Activated gamma-delta T cell (primary cell): Measurements from ENCODE around the gene CPTP.

Experiments used
- DNase-seq: peaks from one replicate; lab custom pipeline; 2025; lab: John Stamatoyannopoulos, UW

The CPTP gene

DNA sequence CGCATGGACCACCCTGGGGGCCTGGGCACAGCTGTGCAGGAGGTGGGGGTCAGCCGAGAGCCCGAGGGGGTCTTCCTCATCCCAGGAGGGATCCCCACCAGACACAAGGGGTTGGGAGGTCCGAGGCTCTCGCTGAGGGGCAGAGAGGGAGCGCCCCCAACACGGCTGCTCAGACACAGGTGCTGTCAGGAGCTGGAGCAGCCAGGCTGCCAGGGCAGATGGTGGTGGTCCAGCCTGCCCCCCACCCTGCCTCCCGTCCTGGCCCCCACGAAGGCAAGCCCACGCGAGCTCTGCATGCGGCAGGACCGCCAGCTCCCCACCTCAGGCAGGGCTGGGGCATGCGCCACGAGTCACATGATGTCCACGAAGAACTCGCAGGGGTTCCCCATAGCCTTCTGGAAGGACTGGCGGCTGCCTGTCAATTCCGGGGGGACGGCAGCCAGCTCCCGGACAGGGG, 11.2 kb downstream of the CPTP start:
- no peak for DNase-seq

DNA sequence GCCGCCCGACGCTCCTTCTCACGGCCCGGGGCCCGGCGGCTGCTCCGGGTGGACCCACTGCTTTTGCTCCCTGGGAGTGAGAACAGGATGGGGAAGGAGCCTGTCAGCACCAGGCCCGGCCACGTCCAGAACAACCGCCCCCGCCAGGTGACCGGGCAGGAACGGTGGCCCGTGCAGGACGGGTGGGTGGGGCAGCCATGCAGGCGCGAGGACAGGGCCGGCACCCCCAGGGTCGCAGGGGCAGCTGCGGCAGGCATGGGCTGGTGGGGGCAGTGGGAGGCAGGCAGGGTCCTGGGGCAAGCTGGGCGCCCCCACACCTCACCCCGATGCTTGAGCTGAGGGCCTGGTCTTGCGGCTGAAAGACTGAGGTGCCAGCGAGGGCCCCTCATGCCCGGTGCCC, 11.8 kb downstream of the CPTP start:
- DNase-seq: no peak

DNA sequence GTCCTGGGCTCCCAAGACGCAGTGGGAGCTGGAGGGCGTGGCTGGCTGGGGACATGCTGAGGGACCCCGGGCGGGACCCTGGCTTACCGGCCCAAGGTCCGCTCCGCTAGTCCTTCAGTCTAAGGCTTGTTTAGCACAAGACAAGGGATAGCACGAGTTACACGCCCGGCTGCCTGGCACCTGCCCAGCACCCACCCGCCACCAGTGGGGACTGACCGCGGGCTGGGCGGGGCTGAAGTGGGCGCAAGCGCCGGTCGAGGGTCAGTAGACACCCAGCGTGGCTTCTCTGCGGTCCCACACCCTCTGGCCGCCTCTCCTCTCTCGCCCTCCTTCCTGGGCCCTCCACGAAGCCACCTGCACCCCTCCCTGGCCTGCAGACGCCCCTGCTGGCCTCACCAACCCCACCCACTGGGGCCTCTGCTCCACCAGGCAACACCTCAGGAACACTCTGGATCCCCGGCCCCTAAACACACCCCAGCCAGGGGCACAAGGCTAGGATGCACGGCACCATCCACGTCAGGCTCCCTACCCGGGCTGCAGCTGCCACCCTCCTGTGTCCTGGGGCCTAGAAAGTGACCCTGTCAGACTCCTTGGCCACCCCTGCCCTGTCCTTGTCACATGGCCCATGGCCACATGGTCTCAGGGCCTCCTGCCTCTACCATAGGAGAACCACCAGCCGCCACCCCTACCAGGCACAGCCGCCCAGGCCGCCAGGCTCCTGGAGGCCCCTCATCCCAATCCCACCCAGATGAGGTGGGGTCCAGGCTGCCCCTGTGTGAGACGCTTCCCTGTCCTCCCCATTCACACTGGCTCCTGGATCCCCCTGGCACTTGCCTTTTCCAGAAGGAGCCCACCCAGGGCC, 12.6 kb downstream of the CPTP start:
- no peak for DNase-seq

DNA sequence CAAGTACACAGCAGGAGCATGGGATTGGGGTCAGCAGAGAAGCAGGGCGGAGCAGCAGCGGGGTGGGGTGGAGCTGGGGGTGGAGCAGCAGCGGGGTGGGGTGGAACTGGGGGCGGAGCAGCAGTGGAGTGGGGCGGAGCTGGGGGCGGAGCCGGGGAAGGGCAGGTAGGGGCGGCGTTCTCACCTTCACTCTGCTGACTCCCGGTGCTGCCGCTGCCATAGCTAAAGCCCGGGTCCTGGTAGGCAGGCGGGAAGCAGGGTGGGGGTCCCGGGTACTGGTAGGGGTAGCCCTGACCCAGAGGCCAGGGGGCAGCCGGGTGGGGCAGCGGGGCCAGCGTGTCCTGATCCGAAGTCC, 13.2 kb downstream of the CPTP start:
- no peak for DNase-seq

DNA sequence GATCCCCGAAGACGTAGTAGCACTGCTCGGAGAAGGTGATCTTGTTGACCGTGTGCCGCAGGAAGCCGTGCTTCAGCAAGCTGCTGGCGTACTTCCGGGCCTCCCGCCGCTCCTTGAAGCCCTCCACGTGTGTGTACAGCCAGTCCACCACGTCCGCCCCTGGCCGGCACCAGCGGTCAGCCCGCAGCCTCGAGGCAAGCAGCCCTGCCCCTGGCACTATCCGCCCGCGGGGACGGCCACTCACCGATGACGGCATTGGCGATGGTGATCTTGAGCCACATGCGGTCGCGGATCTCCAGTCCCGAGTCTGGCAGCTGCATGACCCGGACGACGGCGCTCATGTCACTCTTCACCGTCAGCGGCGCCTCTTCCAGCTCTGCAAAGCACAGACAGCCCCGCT, 13.7 kb downstream of the CPTP start:
- DNase-seq: no peak

DNA sequence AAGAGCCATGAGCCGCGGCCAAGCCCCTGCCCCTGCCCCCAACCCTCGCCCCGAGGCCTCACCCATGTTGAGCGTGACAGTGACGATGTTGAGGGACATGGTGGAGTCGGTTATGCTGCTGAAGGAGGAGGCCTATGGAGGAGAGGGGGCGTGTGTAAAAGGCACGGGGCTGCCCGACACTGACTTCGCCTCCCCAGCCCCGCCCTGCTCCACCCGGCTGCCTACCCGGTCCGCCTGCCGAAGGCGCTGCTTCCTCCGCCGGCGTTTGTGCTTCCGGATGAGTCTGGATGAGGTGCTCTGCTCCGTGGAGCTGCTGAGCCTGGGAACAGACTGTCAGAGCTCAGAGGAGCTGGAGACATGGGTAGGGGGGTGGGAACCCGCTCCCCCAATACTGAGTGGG, 15.6 kb downstream of the CPTP start:
- no peak for DNase-seq

DNA sequence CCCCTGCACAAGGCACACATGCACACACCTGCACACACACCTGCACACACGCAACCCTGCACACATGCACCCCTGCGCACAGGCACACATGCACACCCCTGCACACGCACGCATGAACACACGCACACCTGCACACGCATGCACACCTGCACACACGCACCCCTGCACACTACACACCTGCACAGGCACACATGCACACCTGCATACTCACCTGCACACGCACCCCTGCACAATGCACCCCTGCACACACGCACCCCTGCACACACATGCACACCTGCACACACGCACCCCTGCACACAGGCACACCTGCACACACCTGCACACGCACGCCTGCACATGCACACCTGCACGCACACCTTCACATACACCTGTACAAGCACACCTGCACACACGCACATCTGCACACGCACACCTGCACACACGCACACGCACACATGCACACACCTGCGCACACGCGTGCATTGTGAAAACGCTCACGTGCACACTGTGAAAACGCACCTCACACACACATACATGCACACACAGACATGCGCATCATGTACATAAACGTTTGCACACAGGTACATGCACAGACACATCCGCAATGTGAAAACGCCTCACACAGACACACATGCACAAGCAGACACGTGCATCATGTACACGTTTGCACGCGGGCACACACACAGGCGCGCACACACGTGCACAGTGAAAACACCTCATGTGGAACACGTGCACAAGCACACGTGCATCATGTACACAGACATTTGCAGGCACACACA, 16.4 kb downstream of the CPTP start:
- DNase-seq: no peak

DNA sequence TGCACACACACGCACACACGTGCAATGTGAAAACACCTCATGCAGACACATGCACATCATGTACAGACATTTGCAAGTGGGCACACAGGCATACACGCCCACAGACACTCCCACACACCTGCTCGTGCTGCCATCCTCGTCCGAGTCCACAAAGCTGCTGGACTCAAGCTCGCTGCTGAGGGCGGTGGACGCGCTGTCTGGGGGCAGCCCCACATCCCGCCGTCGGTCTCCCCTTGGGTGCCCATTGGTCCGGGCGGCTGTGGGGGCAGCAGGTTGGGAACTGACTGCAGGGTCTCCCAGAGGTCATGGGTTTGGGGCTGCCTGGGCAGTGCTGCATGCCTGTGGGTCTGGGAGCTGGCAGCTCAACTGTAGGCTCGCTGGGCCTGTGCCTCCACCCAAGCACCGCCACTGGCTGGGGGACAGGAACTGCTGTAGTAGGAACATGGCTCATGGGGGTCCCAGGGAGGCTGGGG, 17.0 kb downstream of the CPTP start:
- no peak for DNase-seq

DNA sequence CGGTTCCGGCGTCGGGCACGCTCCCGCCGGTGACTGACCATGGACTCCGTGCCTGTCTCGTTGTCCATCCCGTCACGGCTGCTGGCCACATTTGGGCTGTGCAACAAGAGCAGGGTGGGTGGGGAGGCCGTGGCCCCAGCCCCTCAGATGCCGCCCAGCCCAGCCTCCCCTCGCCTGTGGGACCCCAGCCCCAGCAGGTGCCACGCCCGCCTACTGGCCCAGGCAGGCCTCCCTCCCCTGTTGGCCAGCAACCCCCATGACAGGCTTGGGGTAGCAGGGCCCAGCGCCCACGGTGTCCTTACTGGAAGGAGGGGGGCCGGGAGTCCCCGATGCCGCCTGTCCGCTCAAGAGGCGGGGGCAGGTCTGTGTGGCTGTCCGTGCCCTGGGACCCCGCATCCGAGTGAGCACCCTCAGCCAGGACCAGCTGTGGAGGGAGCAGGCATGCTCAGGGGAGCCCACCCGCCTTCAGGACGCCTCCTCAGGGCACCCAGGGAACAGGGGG, 17.5 kb downstream of the CPTP start:
- no peak for DNase-seq

DNA sequence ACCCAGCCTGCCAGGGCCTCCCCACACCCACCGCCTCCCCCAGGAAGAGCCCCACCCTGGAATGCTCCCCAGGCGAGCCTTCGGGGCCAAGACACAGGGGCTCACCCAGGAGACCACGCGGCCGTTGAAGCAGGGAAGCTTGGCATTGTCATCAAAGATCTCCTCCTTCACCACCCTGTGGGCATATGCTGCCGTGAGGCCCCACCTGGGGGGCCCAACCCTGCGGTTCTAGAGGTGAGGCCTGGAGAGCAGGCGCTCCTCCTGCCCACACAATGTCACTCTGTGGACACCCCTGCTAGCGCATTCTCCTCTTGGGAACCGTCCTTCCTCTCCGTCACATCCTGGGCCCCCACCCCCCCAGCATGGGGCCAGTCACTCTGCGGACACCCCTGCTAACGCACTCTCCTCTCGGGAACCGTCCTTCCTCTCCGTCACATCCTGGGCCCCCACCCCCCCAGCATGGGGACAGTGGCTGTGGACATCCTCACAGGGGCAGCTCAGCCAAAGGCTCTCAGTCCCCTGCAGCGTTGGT, 18.0 kb downstream of the CPTP start:
- no peak for DNase-seq

DNA sequence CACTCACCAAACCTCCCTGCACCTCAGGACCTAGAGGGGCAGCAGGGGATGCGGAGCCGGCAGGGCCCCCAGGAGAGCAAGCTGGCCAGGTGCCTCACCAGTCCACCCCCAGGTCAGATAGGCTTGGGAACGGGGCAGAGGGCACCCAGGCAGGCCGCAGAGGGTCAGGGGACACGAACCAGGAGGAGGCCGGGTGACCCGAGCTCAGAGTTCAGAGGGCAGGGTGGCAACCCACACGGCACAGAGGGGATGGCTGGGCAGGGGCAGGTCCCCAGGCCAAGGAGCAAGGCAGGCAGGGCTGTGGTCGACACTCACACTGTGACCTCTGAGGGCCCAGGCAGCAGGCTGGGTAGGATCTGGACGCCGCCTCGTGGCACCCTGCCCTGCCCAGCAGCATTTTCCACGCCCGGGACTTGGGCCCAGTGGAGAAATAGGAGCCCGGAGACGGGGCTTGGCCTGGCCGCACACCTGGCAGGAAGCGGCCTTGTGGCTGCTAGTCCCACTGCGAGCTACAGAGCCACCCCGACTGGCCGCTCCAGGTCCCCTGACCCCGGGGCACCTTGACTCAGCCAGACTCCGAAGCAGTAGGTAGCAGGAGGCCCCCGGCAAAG, 19.3 kb downstream of the CPTP start:
- no peak for DNase-seq

DNA sequence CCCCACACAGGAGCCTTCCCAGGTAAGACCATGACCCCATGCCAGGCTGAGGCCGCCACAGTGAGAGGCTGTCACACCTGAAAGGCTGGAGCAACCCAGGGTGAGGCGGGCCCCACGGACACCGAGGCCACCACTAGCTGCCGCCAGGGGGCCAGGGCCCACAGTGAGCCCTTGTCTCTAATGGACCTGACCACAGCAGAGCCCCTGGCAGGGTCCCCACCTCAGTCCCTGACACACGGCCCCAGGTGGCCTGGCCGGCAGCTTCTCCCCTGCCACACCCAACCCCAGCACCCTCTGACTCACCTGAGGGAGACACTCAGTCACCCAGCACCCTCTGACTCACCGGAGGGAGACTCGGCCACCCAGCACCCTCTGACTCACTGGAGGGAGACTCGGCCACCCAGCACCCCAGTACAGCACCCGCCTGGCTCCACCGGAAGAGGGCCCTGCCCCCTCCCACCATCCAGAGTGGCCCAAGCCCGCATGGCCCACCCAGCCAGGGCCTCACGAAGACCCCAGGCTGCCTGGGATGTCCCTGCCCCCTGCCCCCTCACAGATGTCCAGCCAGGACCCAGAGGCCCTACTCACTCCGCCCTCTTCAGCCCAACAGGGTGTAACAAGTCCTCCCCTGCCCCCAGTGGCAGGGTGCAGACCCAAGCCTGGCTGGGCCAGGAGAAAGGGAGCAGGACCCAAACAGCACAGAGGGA, 20.2 kb downstream of the CPTP start:
- no peak for DNase-seq

DNA sequence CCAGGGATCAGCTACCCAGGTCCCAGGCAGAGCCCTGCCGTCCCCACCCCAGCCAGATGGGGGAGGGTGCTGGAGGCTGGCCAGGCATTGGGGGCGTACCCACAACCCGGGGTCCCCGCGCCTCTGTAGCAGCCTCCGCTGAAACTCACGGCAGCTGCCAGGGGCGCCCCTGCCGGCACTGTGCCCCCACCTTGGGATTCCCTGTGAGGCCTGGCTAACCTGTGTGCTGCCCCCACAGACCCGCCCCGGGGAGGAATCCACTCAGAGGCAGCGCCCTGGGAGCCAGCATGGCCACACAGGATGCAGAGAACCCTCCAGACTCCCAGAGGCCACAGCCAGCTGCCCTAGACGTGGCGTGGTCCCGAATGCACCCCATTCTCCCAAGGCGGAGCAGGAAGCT, 20.8 kb downstream of the CPTP start:
- no peak for DNase-seq

DNA sequence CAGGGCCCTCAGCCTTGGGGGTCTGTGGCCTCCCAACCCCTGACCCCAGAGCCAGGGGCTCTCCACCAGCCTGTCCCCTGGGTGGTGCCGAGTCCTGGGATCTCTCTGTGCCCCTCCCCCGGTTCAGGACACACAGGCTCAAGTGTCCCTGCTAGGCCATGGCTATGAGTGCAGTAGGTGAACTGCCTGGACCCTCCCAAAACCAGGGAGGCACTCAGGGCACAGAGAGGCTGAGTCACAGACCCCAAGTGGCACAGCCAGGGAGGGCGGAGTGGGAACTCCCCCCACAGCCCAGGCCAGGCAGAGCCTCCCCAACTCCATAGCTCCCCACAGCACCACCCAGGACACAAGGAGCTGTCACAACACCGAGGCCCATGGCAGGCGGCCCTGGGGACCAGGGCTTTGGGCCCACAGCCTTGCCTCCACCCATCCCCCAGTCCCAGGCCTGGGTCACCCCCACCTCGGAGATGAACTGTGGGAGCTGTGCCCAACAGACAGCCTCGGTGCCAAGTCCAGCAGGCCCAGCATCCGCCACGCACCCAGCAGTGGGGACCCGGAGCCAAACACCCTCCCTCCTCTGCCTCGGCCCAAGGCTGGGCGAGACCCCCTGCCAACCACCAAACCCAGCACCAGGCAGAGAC, 21.4 kb downstream of the CPTP start:
- no peak for DNase-seq

DNA sequence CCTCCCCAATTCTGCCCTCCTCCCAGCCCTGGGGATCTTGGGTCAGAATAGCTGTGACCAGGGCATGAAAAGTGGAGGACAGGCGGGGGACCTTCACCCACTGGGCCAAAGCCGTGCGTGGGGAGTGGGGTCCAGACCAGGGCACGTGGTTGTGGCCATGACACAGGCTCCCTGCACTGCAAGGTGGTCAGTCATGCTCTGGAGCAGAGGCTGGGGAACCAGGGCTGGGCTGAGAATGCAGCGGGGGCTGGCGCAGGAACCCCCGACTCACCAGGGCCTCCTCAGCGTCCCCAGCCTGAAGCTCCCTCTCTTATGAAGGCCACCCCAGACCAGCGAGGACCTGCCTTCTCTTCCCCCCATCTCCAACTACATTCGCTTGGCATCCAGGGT, 21.9 kb downstream of the CPTP start:
- no peak for DNase-seq

DNA sequence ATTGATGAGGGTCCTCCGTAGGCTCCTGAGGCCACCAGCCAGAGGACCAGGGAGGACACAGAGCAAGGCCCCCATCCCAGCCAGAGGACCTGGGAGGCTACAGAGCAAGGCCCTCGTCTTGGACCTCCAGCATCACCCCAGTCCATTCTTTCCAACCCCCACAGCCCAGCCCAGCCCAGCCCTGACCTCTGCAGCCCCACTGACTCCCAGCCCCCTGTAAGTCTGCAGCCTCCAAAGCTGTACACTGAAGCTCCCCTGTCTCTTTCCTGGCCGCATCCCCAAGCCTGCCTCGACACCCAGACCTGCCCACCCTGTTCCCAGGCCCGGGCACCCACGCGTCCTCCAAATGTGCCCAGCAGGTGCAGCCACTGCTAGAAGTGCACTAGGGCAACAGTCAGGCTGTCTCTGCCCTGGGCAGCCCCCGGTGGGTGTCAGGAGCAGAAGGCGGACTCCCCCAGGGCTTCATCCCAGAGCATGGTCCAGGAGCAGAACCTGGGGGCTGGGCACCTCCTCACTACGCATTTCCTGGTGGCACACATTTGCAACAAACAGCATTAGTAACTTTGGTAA, 22.5 kb downstream of the CPTP start:
- DNase-seq: no peak

DNA sequence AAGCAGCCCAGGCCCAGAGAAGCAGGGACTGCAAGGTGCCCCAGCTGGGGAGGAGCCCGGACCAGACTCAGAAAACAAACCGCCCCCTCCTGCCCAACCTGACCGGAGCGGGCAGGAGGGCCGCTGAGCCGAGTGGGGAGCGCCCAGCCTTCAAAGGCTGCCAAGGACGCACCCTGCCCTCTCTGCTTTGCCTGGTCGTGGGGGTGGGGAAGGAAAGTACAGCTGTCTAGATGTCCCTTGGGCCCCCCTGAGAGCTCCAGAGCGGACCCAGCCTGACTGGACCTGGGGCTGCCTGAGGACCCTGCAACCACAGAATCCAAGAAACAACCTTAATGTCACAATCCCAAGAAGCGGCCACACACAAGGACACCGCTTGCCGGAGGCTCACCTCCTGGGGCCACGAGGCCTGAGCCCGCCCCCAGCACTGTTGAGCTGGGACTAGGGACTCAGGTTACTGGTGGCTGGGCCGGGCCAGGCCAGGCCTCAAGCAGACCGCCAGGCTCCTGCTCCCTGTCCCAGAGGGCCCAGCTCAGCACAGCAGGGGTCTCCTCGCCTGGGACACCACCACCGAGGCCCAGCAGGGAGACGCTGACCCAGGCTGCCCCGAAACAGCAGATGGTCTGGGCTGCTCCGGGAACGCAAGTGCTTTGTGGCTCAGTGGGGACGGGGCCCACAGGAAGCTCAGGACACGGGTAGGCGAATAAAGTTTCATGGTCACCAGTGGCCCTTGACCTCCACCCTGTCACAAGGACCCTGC, 23.2 kb downstream of the CPTP start:
- no peak for DNase-seq

DNA sequence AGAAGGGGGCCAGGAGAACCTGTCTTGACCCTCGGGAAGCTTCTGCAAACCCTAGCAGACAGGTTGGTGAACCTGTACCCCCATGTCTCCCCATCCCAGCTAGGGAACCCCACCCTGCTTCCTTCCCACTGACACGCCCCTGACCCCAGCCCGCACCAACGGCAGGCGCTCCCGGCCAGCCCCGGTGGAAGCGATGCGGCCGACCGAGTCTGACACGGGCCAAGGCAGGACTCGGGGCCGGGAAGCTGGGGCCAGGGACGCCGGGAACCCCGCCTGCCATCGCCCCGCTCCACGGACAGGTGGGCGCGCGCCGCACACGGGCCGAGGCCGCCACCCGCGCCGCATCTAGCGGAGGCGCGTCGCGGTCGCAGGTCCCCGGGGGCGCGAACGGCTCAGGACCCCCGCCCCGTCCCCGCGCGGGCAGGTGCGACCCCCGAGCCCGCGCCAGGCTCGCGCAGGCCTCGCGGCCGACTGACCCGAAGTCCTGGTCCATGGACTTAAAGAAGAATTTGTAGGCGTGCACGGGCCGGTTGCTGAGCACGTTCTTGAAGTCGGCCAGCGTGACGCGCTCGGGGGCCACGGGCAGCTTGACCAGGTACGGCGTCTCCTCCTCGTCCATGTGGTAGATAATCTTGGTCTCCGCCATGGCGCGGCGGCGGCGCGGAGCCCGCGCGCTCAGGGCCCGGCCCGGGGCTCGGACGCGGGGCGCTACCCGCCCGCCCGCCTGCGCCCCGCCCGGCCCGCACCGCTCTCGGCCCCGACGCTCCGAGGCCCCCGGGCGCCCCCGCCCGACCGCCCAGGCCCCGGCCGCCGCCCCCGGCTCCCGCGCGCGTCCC, 24.0 kb downstream of the CPTP start:
- no peak for DNase-seq
